HG03558 (cell line): ENCODE data around the gene ANLN.

Experiments used
- ATAC-seq: cut with Tn5 transposase; IDR thresholded peaks from one replicate; pipeline ENCODE4 v1.9.1; 2021; ENCODE audit warnings: moderate number of reproducible peaks; ENCODE audit not compliant: unreplicated experiment; ENCODE audit errors: extremely low read depth

ANLN gene

DNA sequence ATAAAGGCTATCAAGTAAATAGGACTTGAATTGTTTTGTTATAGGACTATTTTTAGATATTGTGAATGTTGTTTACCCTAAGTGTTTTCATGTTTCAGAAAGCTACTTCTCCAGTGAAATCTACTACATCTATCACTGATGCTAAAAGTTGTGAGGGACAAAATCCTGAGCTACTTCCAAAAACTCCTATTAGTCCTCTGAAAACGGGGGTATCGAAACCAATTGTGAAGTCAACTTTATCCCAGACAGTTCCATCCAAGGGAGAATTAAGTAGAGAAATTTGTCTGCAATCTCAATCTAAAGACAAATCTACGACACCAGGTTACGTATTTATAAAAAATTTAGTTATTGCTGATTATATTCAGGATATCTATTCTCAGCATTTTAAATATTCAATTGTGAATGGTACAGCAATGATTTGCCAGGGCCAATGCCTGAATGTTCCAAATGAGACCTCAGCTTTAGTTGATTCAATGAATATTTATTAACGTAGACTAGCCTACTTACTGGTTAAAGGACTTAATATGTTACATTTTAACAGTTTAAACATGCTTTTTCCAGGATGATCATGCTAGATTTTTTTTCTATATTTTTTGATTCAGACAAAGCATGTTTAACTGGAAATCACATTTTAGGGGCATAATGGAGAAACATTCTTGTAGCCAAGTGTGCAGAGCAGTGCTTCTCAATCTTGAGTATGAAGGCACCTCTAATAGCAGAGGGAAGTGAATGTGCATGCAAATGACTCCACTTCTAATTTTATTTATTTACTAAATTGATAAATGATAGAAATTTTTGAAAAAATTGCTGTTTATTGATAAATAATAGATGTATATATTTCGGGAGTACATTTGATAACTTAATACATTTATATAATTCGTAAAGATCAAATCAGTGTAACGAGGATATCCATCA is 18.2 kb downstream of the ANLN start:
- ATAC-seq, result no peak

DNA sequence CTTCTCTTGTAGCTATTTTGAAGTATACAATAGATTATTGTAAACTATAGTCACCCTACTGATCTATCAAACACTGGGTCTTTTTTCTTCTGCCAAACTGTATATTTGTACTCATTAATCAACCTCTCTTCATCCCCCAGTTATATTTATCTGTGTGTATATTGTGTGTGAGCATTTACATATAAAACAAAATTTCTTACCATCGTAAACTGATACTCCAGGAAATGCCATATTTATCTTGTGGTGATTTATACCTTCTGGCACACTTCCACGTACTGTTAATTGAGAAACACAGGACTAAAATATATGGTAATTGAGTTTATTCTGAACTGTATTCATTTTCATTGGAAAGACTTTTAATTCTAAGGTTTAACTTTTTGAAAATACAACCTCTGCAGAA is 18.9 kb downstream of the ANLN start:
- ATAC-seq, result no peak

DNA sequence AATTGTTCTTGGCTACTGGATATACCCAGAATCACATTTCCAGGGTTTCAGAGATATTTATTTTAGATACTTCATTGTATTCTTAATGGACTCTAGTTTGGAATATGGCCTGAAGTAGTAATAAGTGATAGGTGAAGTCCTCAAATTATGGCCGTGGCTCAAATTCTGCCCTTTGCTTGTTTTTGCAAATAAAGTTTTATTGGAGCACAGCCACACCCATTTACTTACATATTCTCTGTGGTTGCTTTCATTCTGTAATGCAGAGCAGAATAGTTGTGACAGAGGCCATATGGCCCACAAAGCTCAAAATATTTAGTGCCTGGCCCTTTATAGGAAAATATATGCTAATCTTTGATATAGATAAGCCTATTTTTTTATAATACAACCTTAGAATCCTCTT is 19.5 kb downstream of the ANLN start:
- no peak for ATAC-seq

DNA sequence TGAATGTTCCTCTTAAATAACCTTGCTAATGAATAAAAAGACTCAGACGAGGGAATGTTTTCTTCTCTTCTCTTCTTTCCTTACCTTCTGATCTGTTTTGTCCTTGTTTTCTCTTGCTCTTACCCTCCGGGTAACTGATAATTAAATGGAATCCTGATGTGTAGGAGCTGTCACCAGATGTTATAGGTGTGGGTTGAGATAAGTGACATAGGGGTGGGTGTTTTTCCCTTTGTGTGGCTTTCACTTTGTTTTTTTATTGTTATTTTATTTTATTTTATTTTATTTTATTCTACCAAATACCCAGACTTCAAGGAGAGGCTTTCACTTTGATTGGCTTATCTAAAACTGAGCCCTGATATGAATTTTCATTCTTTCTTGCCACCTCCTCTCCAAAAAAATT is 25.5 kb downstream of the ANLN start:
- no peak for ATAC-seq

DNA sequence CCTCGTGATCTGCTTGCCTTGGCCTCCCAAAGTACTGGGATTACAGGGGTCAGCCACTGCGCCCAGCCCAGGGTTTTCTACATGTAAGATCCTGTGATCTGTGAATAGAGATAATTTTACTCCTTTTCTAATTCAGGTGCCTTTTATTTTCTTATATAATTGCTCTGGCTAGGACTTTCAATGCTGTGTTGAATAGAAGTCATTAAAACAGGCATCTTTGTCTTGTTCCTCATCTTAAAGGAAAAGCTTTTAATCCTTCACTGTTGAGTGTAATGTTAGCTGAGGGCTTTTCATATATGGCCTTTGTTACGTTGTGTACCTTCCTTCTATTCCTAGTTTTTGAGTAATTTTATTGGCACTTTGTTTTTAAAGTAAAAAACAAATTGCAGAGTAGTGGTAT is 26.6 kb downstream of the ANLN start:
- no peak for ATAC-seq

DNA sequence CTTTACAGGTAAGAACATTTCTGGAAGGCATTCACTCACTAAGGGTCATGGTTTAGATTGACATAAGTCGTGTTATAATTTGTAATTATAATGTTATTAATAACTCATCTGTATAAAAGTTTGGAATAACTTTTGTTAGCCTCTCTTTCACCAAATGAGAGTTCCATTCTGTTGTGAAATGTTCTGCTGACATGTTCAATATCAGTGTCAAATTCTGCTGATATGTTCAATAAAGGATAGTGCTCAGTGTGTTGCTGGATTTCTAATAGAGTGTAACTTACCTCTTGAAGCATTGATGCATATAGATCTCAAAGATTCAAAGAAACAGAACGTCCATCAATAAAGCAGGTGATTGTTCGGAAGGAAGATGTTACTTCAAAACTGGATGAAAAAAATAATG is 30.6 kb downstream of the ANLN start:
- ATAC-seq, result no peak

DNA sequence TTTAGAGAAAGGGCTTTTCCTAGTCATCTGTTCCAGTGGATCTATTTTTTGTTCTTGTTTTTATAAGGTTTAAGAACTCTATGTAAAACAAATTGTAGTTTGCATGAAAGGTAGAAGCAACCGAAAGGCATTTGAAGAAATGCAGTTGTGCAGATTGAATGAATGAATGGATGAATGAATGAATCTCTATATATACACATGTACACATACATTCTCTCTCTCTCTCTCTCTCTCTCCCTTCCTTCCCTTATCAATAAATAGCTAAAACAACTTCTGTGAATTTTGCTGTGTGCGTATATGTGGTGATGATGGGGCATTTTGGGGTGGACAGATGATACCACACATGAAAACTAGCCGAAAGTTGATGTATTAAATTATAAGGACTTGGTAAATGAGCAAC is 32.4 kb downstream of the ANLN start:
- ATAC-seq, result no peak

DNA sequence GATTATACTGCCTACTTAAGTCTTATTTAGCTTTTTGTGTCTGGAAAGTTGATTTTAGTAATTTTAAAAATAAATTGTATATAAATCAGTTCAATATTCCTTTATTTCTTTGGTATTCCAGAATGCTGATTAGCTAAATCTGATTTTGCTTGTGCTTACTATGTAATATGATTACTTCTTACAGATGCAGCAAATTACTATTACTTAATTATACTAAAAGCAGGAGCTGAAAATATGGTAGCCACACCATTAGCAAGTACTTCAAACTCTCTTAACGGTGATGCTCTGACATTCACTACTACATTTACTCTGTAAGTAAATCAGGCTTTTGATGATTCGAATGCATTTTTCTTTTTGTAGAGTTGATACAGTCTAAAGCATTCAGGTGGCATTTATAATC is 34.0 kb downstream of the ANLN start:
- no peak for ATAC-seq

DNA sequence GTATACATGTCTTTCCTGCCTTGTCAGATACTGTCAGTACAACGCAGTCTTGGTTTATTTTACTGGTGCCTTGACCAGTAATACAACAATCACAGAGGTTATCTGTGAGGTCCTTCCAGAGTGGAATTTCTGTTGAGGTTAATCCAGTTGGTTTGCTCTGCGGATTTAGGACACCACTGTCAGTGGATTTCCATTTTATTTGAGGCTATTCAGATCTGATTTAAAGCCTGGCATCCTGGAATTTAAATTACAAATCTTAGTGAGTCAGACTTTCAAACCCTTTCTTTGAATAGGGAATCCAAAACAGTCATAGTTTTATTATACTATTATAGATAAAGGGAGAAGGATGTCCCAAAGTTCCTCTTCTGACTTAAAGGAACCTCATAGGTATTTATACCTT is 40.5 kb downstream of the ANLN start:
- no peak for ATAC-seq

DNA sequence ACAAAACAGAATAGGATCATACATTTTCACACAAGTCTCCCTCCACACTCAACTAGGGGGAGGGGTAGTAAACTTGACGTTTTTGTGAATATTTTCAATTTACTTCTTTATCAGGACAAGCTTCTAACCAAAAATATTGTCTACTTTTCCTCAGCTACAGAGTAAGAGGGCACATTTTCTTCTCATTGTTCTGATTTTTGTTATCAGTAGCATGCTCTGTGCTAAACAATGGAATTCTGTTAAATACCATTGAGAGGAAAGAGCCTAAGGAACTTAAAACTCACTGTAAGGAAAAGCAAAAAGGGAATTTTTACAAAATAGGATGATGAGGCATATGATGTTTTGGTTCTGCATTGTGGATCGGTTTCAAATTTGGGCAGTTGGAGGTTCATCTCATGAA is 41.2 kb downstream of the ANLN start:
- ATAC-seq, result no peak

DNA sequence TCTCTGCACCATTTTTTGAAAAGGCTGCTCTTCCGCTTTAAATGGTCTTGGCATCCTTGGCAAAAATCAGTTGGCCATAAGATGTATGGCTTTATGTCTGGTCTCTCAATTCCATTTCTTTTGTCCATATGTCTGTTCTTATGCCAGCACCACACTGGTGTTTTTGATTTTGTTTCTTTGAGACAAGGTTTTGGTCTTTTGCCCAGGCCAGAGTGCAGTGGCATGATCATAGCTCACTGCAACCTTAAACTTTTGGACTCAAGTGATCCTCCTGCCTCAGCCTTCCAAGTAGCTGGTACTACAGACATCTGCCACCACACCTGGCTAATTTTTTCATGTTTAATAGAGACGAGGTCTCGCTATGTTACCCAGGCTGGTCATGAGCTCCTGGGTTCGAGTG is 48.5 kb downstream of the ANLN start:
- ATAC-seq, result no peak

DNA sequence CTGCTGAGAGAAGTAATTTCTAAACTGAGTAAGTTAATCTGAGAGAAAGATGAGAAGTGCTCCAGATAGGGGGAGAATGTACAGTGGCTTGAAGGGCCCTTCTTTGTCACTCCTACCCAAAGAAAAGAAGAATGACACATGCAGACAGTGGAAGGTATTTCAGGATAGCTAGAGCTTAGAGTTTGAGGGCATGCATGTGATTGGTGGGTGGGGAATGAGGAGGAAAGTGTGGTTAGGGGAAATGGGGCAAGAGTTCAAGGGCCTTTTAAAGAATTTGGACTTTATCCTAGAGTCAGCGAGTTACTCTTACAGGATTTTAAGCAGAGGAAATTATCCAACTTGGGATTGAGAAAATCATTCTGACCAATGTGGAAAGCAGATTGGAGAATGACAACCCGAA is 50.0 kb downstream of the ANLN start:
- ATAC-seq, result no peak

DNA sequence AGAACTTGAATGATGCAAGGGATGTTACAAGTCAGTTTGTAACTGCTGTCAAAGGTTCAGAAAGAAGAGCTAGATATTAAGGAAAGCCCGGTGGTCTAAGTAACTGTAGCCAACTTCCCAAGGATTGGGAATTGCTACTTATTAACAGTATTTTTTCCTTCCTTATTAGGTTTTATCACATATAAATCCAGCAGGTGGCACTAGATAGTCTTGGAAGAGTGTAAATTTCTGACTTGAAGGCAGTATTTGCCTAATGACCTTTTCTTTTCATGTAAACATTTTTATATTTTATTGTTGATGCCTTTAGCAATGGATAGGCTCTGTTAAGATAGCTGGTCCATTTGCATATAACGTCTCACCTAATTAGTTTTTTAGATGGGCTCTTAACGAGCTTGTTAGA is 51.2 kb downstream of the ANLN start:
- no peak for ATAC-seq

DNA sequence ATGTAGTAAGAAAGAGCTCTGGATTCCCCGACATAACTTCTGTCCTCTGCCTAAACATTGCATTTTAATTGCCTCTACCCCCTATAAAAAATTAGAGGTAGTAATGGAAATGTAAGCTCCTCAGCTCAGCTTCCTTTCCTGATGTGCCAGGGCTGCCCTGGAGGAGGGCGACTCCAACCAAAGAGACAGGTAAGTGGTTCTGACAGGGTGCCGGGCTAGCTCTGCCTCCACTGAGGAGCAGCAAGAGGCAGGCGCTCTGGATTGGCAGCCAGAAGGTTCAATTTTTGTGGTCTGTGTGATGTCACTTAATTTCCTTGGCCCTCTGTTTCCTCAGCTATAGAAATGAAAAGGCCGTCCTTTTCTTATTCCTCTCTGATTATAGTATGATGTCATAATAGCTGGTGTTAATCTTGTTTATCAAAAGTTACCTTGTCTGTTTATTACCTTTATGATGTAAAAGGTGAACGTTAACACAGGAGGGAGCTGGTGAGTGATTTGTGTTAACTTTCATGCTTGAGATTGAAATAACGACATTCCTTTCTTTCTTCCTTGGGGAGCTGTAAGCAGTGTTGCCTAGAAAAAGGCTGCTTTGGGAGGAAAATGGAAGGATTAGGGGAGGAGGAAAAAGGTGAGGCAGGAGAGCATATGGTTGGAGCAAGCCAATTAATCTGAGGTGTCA is 51.8 kb downstream of the ANLN start:
- ATAC-seq, result no peak

DNA sequence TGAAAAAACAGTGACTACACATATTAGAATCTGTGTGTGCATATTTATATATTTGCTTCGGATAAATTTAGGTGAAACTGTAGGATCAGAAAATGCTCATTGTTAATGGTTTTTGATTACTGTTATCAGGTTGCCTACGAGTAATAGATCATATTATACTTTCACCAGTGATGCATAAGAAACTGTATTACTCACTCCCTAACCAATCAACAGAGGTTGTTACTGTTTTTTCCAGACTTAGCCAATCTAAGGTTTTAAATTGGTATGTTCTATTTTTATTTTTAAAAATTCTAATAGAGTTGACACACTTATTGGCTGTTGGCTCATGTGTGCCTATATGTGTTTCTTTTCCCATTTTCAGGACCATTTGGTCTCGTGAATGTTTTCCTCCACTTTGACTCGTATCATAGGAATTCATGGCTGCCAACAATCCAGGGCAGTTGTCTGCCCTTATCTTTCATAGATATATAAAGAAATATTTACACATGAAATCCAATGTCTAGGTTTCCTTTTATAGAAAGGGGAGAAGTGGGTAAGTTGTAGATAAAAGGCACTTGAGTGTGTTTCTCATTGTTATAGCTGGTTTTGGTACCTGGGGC is 59.2 kb downstream of the ANLN start:
- no peak for ATAC-seq

DNA sequence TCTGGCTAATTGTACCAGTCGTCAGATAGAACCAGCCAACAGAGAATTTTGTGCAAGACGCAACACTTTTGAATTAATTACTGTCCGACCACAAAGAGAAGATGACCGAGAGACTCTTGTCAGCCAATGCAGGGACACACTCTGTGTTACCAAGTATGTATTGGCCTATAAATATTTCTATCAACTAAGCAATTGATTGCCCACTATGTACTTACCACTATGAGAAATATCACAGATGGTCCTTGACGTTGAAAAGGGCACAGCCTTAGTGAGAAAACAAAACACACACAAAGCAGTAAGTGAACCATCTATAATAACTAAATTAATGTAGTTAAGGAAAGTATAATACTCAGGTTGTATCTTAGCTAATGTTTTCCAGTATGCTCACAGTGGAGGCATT is 60.0 kb downstream of the ANLN start:
- ATAC-seq, result no peak

DNA sequence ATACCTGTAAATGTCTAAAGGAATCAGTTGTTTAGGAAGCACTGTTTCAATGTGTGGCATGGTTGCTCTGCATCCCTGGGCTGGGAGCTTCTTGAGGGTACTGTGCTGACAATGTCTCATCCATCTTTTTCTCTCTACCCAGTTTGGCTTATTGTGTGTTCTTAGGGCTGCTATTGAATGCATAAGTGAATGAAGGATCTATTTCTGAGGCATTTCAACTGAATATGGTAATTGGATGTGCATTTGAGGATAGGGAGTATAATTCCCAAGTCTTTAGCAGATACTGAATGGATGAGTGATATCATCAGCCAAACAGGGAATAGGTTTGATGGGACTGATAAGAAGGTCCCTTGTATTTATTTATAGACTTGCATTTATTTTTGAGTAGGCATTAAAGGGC is 64.1 kb downstream of the ANLN start:
- no peak for ATAC-seq

DNA sequence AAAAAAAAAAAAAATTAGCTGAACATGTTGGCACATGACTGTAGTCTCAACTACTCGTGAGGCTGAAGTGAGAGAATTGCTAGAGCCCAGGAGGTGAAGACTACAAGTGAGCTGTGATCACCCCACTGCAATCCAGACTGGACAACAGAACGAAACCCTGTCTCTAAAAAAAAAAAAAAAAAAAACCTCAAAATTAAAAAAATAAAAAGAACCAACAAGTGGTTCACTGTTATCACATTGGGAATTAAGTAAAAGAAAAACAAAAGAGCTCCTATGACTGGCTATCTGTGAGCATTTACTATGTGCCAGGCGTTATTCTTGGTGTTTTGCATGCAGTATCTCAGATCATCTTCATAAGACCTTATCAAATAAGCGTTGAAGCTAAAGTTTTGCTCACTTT is 66.0 kb downstream of the ANLN start:
- ATAC-seq, result no peak

DNA sequence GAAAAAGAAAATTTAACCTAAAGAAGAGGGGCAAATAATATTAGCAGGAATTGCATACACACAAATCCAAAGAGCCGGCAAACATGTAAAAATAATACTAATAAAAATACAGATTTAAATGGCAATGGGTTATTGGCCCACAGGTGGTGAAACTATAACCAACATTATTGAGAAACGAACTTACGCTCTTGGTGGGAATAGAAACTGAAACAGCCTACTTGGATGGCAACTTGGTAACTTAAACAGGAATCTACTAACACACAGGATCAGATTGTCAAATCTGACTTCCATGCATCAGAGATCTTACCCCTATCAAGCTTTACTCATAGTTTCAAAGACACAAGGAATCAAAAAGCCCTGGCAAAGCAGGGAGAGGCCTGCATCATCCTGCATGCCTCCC is 66.5 kb downstream of the ANLN start:
- no peak for ATAC-seq

DNA sequence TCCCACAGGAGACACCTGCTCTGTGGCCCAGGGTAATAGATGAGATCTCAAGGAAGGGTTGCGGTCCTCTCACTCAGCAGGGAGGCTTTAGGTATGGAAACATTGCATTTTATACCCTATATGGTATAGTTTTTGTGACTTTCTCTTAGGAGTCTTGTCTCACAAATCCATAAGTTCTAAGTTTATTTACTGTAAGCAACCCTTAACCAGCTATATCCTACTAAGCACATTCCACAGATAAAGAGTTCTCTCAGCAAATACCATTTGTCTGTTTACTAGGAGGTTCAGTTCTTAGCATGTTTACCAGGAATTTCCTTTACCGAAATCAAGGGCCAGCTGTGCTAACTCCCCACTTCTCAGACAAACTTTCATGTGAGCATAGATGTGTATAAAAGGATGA is 66.9 kb downstream of the ANLN start:
- no peak for ATAC-seq

DNA sequence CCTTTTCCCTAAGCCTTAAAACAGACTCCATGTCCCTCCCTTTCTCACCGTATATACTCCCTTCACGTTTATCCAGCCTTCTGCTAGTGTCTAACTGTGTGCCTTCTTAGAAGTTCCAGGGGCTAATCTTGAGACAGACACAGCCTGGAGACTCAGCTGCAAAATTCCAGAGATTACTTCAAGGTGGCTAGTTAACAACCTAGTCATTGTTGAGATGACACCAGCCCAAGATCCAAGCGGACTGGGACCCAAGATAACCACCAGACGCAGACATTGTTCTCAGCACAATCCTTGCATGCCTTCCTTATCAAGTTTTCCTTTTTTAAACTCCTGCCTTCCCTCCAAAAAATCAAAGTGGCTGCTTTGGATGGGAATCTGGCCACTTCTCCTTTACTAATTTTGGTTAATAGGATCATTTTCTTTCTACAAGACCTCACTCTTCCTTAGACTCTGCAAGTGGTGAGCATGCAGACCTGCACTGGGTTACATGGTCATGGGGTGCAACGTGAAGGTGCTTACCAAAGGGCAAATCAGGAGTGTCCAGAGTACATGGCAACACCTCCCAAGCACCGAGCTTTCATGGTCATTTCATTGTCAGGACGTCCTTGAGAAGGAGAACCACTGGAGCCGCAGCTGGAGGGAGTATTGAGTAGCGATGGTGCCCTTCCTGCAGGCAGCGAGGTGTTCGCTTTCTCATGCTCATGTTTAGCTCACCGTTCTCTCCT is 69.7 kb downstream of the ANLN start:
- no peak for ATAC-seq
